Upper lobe of left lung (tissue), 4 donors: ENCODE data around the gene SLC25A53.

Experiments
- POLR2A ChIP-seq, 4 donors: fragments of 450-650 bp; IDR thresholded peaks; one replicate each; pipeline ENCODE4 v1.5.1; 2016 to 2017; ENCODE audit warnings: antibody characterized with exemption in 4 of 4, mild to moderate bottlenecking in 2 of 4
- POLR2AphosphoS5 ChIP-seq, 2 donors: sonication (generic); formaldehyde crosslinking; IDR thresholded peaks; one replicate each; pipeline ENCODE4 v1.5.1; 2017; ENCODE audit warnings: antibody characterized with exemption in 2 of 2
- TF ChIP-seq, protein P1 (sequence below), 6 experiments: fragments of 450-650 bp in 4 of 6; fragments of 200-600 bp in 2 of 6; sonication (generic) in 2 of 6; IDR thresholded peaks; one replicate each; pipeline ENCODE4 v1.5.1; 2016 to 2019; ENCODE audit warnings: antibody characterized with exemption in 6 of 6

DNA sequence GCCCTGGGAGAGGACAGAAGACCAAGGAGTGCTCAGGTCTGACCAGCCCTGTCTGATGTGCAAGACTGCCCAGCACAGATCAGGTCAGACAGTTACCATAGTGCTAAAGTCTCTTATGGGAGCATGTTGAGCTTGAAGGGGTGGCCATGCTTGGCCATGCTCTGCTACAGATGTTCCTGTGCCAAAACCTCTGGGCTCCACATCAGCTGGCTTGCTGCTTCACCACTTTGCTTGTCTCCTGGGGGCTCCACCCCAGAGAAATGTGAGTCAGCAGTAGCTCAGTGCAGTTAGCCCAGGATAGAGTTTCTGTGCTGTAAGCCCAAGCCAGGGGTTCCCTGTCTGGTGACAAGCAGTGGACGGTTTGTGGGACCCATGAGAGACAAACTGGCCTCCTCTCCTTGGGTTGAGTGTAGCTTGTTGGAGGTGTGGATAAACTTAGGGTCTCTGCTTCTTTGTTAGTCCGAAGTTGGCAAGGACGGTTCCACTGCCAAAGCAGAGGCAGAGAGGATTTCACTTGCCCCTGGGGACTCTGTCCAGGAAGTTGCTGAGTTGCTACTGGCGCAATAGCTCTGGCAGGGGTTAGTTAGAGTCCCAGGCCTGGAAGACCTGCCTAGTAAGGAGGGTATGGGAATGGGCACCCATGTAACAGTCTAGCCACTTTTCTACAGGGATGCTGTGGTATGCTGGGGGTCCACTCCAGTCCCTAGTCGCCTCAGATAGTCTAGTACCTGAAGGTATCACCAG, 72.1 kb downstream of the SLC25A53 start:
- TF ChIP-seq, protein P1, sequence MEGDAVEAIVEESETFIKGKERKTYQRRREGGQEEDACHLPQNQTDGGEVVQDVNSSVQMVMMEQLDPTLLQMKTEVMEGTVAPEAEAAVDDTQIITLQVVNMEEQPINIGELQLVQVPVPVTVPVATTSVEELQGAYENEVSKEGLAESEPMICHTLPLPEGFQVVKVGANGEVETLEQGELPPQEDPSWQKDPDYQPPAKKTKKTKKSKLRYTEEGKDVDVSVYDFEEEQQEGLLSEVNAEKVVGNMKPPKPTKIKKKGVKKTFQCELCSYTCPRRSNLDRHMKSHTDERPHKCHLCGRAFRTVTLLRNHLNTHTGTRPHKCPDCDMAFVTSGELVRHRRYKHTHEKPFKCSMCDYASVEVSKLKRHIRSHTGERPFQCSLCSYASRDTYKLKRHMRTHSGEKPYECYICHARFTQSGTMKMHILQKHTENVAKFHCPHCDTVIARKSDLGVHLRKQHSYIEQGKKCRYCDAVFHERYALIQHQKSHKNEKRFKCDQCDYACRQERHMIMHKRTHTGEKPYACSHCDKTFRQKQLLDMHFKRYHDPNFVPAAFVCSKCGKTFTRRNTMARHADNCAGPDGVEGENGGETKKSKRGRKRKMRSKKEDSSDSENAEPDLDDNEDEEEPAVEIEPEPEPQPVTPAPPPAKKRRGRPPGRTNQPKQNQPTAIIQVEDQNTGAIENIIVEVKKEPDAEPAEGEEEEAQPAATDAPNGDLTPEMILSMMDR (IDR thresholded peaks at IDR 0.05): no peak
- TF ChIP-seq POLR2AphosphoS5 (IDR thresholded peaks at IDR 0.05): no peak
- no peak for TF ChIP-seq POLR2A (IDR thresholded peaks at IDR 0.05)
